HG03196 (cell line): ENCODE results near the gene NSFL1C.
"Not testable (repeated sequence)": the region's sequence is repeated elsewhere in the genome, so short reads cannot be mapped to it uniquely, and the experiment has no call there.

Experiments used
- ATAC-seq: cut with Tn5 transposase; IDR thresholded peaks from one replicate; pipeline ENCODE4 v1.9.1; 2021; ENCODE audit not compliant: unreplicated experiment

Gene NSFL1C

GRCh38 chr20:1427457-1428054, 39.1 kb downstream of the NSFL1C start:
- no peak for ATAC-seq

GRCh38 chr20:1426231-1426849, 40.3 kb downstream of the NSFL1C start:
- ATAC-seq, result no peak

- ATAC-seq, result no peak
Observed at GRCh38 chr20:1424336-1424735, 42.3 kb downstream of the NSFL1C start.

- ATAC-seq, result no peak
Observed at GRCh38 chr20:1423625-1424106, 43.0 kb downstream of the NSFL1C start.

- no peak for ATAC-seq
Observed at GRCh38 chr20:1423206-1423605, 43.4 kb downstream of the NSFL1C start.

GRCh38 chr20:1422753-1423152, 43.9 kb downstream of the NSFL1C start:
- ATAC-seq, result no peak

GRCh38 chr20:1420066-1420465, 46.6 kb downstream of the NSFL1C start:
- no peak for ATAC-seq

GRCh38 chr20:1418350-1418749, 48.3 kb downstream of the NSFL1C start:
- ATAC-seq, result no peak

GRCh38 chr20:1417790-1418189, 48.9 kb downstream of the NSFL1C start:
- ATAC-seq, result no peak

- no peak for ATAC-seq
Observed at GRCh38 chr20:1417273-1417672, 49.4 kb downstream of the NSFL1C start.

- no peak for ATAC-seq
Observed at GRCh38 chr20:1415667-1416468, 50.8 kb downstream of the NSFL1C start.

GRCh38 chr20:1414982-1415381, 51.7 kb downstream of the NSFL1C start:
- ATAC-seq, result no peak

- no peak for ATAC-seq
Observed at GRCh38 chr20:1405801-1406200, 60.8 kb downstream of the NSFL1C start.

- no peak for ATAC-seq
Observed at GRCh38 chr20:1403624-1404023, 63.0 kb downstream of the NSFL1C start.

GRCh38 chr20:1402149-1402548, 64.5 kb downstream of the NSFL1C start:
- ATAC-seq, result no peak

- ATAC-seq, result no peak
Observed at GRCh38 chr20:1401451-1401907, 65.2 kb downstream of the NSFL1C start.

GRCh38 chr20:1399678-1400366, 66.8 kb downstream of the NSFL1C start:
- ATAC-seq, result not testable (repeated sequence)

- not testable (repeated sequence) for ATAC-seq
Observed at GRCh38 chr20:1398185-1398584, 68.5 kb downstream of the NSFL1C start.

- ATAC-seq, result no peak
Observed at GRCh38 chr20:1397710-1398109, 68.9 kb downstream of the NSFL1C start.

- ATAC-seq, result no peak
Observed at GRCh38 chr20:1396702-1397101, 69.9 kb downstream of the NSFL1C start.

- no peak for ATAC-seq
Observed at GRCh38 chr20:1396264-1396663, 70.4 kb downstream of the NSFL1C start.
